Neural cell (in vitro differentiated cells): ENCODE data around the gene GPC2. TPM values are rescaled to one million over a fixed set of nuclear protein-coding genes. Genes with fewer than 3 reads are reported as not detected.
"Not testable (repeated sequence)": the region's sequence is repeated elsewhere in the genome, so short reads cannot be mapped to it uniquely, and the experiment has no call there.

Source experiments
- H2AFZ ChIP-seq: fragments of 200-600, 300-800 bp; sonication (generic), shearing (Covaris generic); 2 replicates; pipeline ENCODE4 v1.6.0; 2014; ENCODE audit warnings: low read depth, mild to moderate bottlenecking, antibody characterized with exemption, low read length, moderate library complexity
- H3F3A ChIP-seq: fragments of 200-600 bp; shearing (Covaris generic); 2 replicates; pipeline ENCODE4 v1.6.1; 2016; ENCODE audit warnings: mild to moderate bottlenecking, moderate library complexity, mixed read lengths, antibody characterized with exemption, low read length; ENCODE audit not compliant: insufficient read depth, poor library complexity, severe bottlenecking
- H3K27ac ChIP-seq: fragments of 200-600, 300-800 bp; sonication (generic), shearing (Covaris generic); 2 replicates; pipeline ENCODE4 v1.5.1; 2014; ENCODE audit warnings: mild to moderate bottlenecking, low read length, moderate library complexity
- H3K27me3 ChIP-seq: fragments of 300-800, 200-600 bp; sonication (generic), shearing (Covaris generic); 2 replicates; pipeline ENCODE4 v1.6.0; 2014; ENCODE audit warnings: mild to moderate bottlenecking, low read depth, low read length, moderate library complexity; ENCODE audit not compliant: insufficient read depth
- H3K36me3 ChIP-seq: fragments of 300-800, 200-600 bp; sonication (generic), shearing (Covaris generic); 2 replicates; pipeline ENCODE4 v1.5.1; 2014; ENCODE audit warnings: mild to moderate bottlenecking, antibody characterized with exemption, low read length, moderate library complexity; ENCODE audit not compliant: insufficient read depth
- H3K4me2 ChIP-seq: fragments of 300-800, 200-600 bp; sonication (generic), shearing (Covaris generic); 2 replicates; pipeline ENCODE4 v1.6.0; 2014; ENCODE audit warnings: mild to moderate bottlenecking, low read length
- H3K4me3 ChIP-seq: fragments of 300-800, 200-600 bp; sonication (generic), shearing (Covaris generic); 2 replicates; pipeline ENCODE4 v1.5.1; 2014; ENCODE audit warnings: mild to moderate bottlenecking, low read length, moderate library complexity
- H3K79me2 ChIP-seq: fragments of 200-600 bp; shearing (Covaris generic); replicated peaks from 2 replicates; pipeline ENCODE4 v1.6.0; 2014; ENCODE audit warnings: mild to moderate bottlenecking, low read length, moderate library complexity; ENCODE audit not compliant: insufficient read depth
- H3K9ac ChIP-seq: fragments of 300-800, 200-600 bp; sonication (generic), shearing (Covaris generic); 2 replicates; pipeline ENCODE4 v1.6.1; 2016; ENCODE audit warnings: mild to moderate bottlenecking, low read length, mixed read lengths
- H3K9me2 ChIP-seq: fragments of 200-600 bp; shearing (Covaris generic); 2 replicates; pipeline ENCODE4 v1.6.1; 2016; ENCODE audit warnings: mild to moderate bottlenecking, low read length, mixed read lengths; ENCODE audit not compliant: insufficient read depth
- H3K9me3 ChIP-seq: fragments of 200-600, 300-800 bp; sonication (generic), shearing (Covaris generic); 2 replicates; pipeline ENCODE4 v1.6.1; 2016; ENCODE audit warnings: mild to moderate bottlenecking, mixed run types, low read length, moderate library complexity, mixed read lengths
- H4K20me1 ChIP-seq: fragments of 200-600 bp; shearing (Covaris generic); 2 replicates; pipeline ENCODE4 v1.6.1; 2016; ENCODE audit warnings: mild to moderate bottlenecking, mixed run types; ENCODE audit not compliant: insufficient read depth
- EP300 ChIP-seq: fragments of 450-650 bp; conservative IDR thresholded peaks from 2 replicates; pipeline ENCODE4 v1.6.1; 2014; ENCODE audit warnings: antibody characterized with exemption, mild to moderate bottlenecking, moderate library complexity; ENCODE audit not compliant: poor library complexity, severe bottlenecking
- EZH2 ChIP-seq: fragments of 200-600, 300-800 bp; shearing (Covaris generic), sonication (generic); IDR thresholded peaks from 2 replicates; pipeline ENCODE4 v1.6.1; 2014; ENCODE audit warnings: antibody characterized with exemption, low read length, borderline replicate concordance, mild to moderate bottlenecking; ENCODE audit not compliant: insufficient read depth, poor library complexity, severe bottlenecking
- MXI1 ChIP-seq: fragments of 450-650 bp; conservative IDR thresholded peaks from 2 replicates; pipeline ENCODE4 v1.6.1; 2014; ENCODE audit warnings: antibody characterized with exemption, mild to moderate bottlenecking; ENCODE audit not compliant: poor library complexity, severe bottlenecking
- POLR2AphosphoS5 ChIP-seq: IDR thresholded peaks from 2 replicates; pipeline ENCODE4 v1.6.1; 2012
- RAD21 ChIP-seq: fragments of 450-650 bp; conservative IDR thresholded peaks from 2 replicates; pipeline ENCODE4 v1.6.1; 2014; ENCODE audit warnings: antibody characterized with exemption, mild to moderate bottlenecking, moderate library complexity
- SMC3 ChIP-seq: fragments of 450-650 bp; conservative IDR thresholded peaks from 2 replicates; pipeline ENCODE4 v1.6.1; 2014; ENCODE audit warnings: antibody characterized with exemption, mild to moderate bottlenecking, moderate library complexity; ENCODE audit not compliant: poor library complexity
- TAF1 ChIP-seq: IDR thresholded peaks from 2 replicates; pipeline ENCODE4 v1.6.1; 2012; ENCODE audit warnings: low read depth
- polyA plus RNA-seq: library from polyadenylated mRNA; depleted of rRNA; stranded (reverse); fragments of >200 nt; gene quantifications from 2 replicates; pipeline ENCODE4 v1.2.3, GENCODE V29; 2014
- TF ChIP-seq, protein P1 (sequence below): fragments of 450-650 bp; IDR thresholded peaks from 2 replicates; pipeline ENCODE4 v1.5.1; 2014; ENCODE audit warnings: antibody characterized with exemption, mild to moderate bottlenecking, moderate library complexity; ENCODE audit not compliant: poor library complexity, severe bottlenecking
- TF ChIP-seq, protein P2 (sequence below): IDR thresholded peaks from 2 replicates; pipeline ENCODE4 v1.6.1; 2012; ENCODE audit warnings: borderline replicate concordance

The GPC2 gene
- polyA plus RNA-seq, 1 donor from 2014 or later = 506 TPM

DNA sequence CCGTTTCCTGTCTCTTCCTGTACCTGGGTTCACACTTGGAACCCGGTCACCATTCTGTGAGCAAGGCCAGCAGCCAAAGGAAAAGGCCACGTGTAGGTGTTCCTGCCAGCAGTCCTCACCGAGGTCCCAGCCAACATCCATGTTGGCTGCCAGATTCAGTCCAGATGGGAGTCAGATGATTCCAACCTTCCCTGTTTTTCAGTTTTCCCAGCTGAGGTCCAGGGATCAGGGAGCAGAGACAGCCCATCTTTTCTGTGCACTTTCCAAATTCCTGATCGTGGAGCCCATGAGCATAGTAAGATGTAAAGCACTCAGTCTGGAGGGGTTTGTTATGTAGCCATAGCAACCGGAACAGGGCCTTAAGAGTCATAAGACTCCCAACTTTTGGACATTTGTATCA is 38.7 kb upstream of the GPC2 start:
- Histone ChIP-seq H3K27me3 (no peaks in the 10 kb centered on the region), H3K9ac (no peak overlapping the region), H3K27ac (no peak overlapping the region), H3F3A (no peaks in the 10 kb centered on the region), H3K36me3 (no peaks in the 10 kb centered on the region), H3K4me3 (no peak overlapping the region), H3K9me3 (no peaks in the 10 kb centered on the region), H3K4me2 (no peak overlapping the region), H3K9me2 (no peaks in the 10 kb centered on the region), H4K20me1 (no peaks in the 10 kb centered on the region), H2AFZ (no peak overlapping the region), H3K79me2 (no peaks in the 10 kb centered on the region)
- TF ChIP-seq EP300 (no peak), SMC3 (no peak)

DNA sequence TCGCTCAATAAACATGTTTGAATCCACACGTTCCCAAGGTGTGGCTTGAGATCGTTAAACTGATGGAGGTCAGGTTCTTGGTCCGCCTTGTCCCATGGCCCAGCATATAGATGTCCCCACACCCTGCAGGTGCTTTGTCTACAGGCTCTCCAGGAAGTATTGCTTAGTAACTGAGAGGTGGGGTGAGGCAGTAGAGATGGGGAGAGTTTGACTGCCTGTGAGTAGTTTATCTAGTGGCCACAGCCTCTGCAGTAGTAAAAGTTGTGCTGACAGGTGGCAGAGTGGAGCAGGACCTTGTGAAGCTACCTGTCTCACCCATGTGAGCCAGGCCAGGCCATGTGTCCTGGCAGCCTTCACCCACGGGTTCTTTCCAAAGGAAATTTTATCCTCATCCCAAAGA is 37.2 kb upstream of the GPC2 start:
- H3K79me2 ChIP-seq, H3K4me2 ChIP-seq, H3K27me3 ChIP-seq, H3K9me2 ChIP-seq, H3F3A ChIP-seq, H3K36me3 ChIP-seq, H4K20me1 ChIP-seq, H3K9ac ChIP-seq, H3K9me3 ChIP-seq, H3K27ac ChIP-seq, H2AFZ ChIP-seq, H3K4me3 ChIP-seq: not testable (repeated sequence)

DNA sequence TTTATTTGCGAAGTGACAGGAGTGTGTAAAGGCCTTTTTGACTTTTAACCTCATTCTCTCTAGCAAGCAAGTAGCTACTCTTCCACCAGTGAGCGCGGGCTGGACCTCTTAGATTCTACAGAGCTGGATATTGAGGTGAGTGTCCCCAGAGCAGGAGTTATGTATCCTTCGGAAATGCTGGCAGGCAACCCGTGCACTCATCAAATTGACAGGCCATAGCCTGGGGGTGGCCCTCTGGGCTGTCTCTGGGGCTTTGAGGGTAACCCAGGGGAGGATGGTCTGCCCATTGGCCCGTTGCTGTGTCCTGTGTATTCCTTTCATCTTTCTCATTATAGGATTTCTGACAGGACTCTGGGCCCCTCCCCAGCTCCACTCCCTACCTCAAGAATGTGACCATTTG is 36.5 kb upstream of the GPC2 start:
- H3K27me3 ChIP-seq = no peaks in the 10 kb centered on the region
- no peak overlapping the region for H3K4me3 ChIP-seq
- H3K36me3 ChIP-seq = no peaks in the 10 kb centered on the region
- no peaks in the 10 kb centered on the region for H4K20me1 ChIP-seq
- no peak overlapping the region for H2AFZ ChIP-seq
- no peak overlapping the region for H3K4me2 ChIP-seq
- no peak overlapping the region for H3K27ac ChIP-seq
- H3K9me2 ChIP-seq = no peaks in the 10 kb centered on the region
- no peak overlapping the region for H3K9ac ChIP-seq
- H3K9me3 ChIP-seq = no peaks in the 10 kb centered on the region
- TF ChIP-seq, protein P1, sequence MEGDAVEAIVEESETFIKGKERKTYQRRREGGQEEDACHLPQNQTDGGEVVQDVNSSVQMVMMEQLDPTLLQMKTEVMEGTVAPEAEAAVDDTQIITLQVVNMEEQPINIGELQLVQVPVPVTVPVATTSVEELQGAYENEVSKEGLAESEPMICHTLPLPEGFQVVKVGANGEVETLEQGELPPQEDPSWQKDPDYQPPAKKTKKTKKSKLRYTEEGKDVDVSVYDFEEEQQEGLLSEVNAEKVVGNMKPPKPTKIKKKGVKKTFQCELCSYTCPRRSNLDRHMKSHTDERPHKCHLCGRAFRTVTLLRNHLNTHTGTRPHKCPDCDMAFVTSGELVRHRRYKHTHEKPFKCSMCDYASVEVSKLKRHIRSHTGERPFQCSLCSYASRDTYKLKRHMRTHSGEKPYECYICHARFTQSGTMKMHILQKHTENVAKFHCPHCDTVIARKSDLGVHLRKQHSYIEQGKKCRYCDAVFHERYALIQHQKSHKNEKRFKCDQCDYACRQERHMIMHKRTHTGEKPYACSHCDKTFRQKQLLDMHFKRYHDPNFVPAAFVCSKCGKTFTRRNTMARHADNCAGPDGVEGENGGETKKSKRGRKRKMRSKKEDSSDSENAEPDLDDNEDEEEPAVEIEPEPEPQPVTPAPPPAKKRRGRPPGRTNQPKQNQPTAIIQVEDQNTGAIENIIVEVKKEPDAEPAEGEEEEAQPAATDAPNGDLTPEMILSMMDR = no peak
- TF ChIP-seq TAF1 = no peak
- no peaks in the 10 kb centered on the region for H3F3A ChIP-seq
- no peaks in the 10 kb centered on the region for H3K79me2 ChIP-seq

DNA sequence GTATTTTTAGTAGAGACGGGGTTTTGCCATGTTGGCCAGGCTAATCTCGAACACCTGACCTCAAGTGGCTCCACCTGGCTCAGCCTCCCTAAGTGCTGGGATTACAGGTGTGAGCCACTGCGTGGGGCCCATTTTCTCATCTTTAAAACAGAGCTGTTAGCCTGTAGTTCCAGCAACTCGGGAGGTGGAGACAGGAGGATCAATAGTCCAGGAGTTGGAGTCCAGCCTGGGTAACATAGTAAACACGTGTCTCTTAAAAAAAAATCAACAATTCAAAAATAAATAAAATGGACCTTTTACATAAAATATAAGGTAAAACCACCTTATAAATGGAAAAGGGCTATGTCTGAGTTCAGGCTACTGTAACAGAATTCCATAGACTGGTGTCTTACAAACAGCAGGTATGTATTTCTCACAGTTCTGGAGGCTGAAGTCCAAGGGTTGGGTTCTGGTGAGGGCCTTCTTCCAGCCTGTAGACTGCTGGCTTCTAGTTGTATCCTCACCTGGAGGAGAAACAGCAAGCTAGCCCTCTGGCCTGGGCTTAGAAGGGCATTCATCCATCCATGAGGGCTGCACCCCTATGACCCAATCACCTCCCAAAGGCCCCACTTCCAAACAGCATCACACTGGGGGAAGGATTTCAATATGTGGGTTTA is 35.6 kb upstream of the GPC2 start:
- no peaks in the 10 kb centered on the region for H3F3A ChIP-seq
- no peaks in the 10 kb centered on the region for H4K20me1 ChIP-seq
- H3K4me2 ChIP-seq = no peak overlapping the region
- no peaks in the 10 kb centered on the region for H3K9me2 ChIP-seq
- H3K36me3 ChIP-seq = no peaks in the 10 kb centered on the region
- H3K9ac ChIP-seq = no peak overlapping the region
- no peak overlapping the region for H2AFZ ChIP-seq
- H3K9me3 ChIP-seq = no peaks in the 10 kb centered on the region
- H3K27ac ChIP-seq = no peak overlapping the region
- no peaks in the 10 kb centered on the region for H3K79me2 ChIP-seq
- H3K27me3 ChIP-seq = no peaks in the 10 kb centered on the region
- TF ChIP-seq MXI1 (no peak), SMC3 (no peak), TAF1 (no peak), EZH2 (no peak), POLR2AphosphoS5 (no peak), RAD21 (no peak), EP300 (no peak)
- TF ChIP-seq, protein P2, sequence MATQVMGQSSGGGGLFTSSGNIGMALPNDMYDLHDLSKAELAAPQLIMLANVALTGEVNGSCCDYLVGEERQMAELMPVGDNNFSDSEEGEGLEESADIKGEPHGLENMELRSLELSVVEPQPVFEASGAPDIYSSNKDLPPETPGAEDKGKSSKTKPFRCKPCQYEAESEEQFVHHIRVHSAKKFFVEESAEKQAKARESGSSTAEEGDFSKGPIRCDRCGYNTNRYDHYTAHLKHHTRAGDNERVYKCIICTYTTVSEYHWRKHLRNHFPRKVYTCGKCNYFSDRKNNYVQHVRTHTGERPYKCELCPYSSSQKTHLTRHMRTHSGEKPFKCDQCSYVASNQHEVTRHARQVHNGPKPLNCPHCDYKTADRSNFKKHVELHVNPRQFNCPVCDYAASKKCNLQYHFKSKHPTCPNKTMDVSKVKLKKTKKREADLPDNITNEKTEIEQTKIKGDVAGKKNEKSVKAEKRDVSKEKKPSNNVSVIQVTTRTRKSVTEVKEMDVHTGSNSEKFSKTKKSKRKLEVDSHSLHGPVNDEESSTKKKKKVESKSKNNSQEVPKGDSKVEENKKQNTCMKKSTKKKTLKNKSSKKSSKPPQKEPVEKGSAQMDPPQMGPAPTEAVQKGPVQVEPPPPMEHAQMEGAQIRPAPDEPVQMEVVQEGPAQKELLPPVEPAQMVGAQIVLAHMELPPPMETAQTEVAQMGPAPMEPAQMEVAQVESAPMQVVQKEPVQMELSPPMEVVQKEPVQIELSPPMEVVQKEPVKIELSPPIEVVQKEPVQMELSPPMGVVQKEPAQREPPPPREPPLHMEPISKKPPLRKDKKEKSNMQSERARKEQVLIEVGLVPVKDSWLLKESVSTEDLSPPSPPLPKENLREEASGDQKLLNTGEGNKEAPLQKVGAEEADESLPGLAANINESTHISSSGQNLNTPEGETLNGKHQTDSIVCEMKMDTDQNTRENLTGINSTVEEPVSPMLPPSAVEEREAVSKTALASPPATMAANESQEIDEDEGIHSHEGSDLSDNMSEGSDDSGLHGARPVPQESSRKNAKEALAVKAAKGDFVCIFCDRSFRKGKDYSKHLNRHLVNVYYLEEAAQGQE = no peak
- TF ChIP-seq, protein P1 = no peak
- no peak overlapping the region for H3K4me3 ChIP-seq
